ENCODE measurements around the gene RNF19B. TPM values are rescaled to one million over a fixed set of nuclear protein-coding genes. Genes with fewer than 3 reads are reported as not detected.

RNF19B gene
- total and polyA plus RNA-seq, 2 of the 8 experiments (the other 6 are each of a cell fraction or from before 2014, with no cell fraction given) = 9.2 to 11.2 TPM

DNA sequence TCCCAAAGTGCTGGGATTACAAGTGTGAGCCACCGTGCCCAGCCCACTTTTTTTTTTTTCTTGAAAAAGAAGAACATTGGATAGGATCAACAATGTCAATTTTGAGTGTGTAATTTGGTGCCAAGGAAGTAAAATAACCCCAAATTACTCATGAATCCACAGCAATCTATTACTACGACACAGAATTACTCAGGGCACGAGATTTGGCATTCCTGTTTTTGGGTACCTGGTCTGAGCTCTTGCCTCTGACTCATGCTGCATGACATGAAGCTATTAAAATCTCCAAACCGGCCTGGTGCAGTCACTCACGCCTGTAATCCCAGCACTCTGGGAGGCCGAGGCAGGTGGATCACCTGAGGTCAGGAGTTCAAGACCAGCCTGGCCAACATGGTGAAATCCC, 10.4 kb downstream of the RNF19B start:
- Histone ChIP-seq H3K18ac (ENCODE audit: extremely low read depth, low read length) (no peak overlapping the region), H3K79me1 (ENCODE audit: low read depth, low read length) (peaks cover 2% of the 10 kb centered on the region; the same call in 1 of the 2 replicates), H4K20me1 (replicated peaks in 1 of 2; ENCODE audit: control insufficient read depth in 1 of 2, insufficient read depth in 2 of 2, low read length in 2 of 2) (peaks cover 0 to 4% of the 10 kb centered on the region in 2 experiments), H3K27ac (ENCODE audit: low read depth, low read length) (no peak overlapping the region), H3K4ac (replicated peaks; ENCODE audit: insufficient read length, low read depth, low read length) (no peak overlapping the region), H3K9me3 (ENCODE audit: insufficient read depth in 2 of 2, low read depth in 1 of 2, low read length in 1 of 2) (no peaks in the 10 kb centered on the region), H3K27me3 (replicated peaks in 1 of 4; ENCODE audit: control insufficient read depth in 3 of 4, extremely low read depth in 1 of 4, insufficient read depth in 3 of 4, low read length in 3 of 4) (no peaks in the 10 kb centered on the region), H3K23me2 (ENCODE audit: low read depth, low read length) (no peaks in the 10 kb centered on the region), H2AK5ac (ENCODE audit: low read depth, low read length) (no peak overlapping the region), H2AFZ (ENCODE audit: low read length) (no peak overlapping the region), H3K4me2 (ENCODE audit: insufficient read depth in 1 of 2, low read depth in 2 of 2, low read length in 2 of 2) (no peak overlapping the region), H3K14ac (ENCODE audit: insufficient read length) (no peak overlapping the region), H2BK120ac (replicated peaks; ENCODE audit: low read depth, low read length) (no peak overlapping the region), H3K9ac (replicated peaks in 1 of 4; ENCODE audit: extremely low read depth in 1 of 4, low read depth in 3 of 4, low read length in 3 of 4) (no peak overlapping the region), H2BK5ac (ENCODE audit: low read depth, low read length) (no peak overlapping the region), H3K23ac (ENCODE audit: insufficient read length) (no peak overlapping the region), H4K8ac (ENCODE audit: extremely low read depth, insufficient read depth, low read length) (no peak overlapping the region), H3K4me3 (ENCODE audit: extremely low read depth in 1 of 4, insufficient read depth in 2 of 4, low read depth in 3 of 4, low read length in 4 of 4) (no peak overlapping the region), H3K56ac (replicated peaks; ENCODE audit: insufficient read length, low read depth, low read length) (no peak overlapping the region), H2BK12ac (ENCODE audit: low read depth, low read length) (no peak overlapping the region), H4K91ac (replicated peaks; ENCODE audit: insufficient read length, low read length) (no peak overlapping the region), H2BK15ac (ENCODE audit: low read length) (no peak overlapping the region), H3K79me2 (ENCODE audit: control insufficient read depth in 1 of 2, insufficient read depth in 2 of 2, low read length in 2 of 2) (peaks cover 0 to 14% of the 10 kb centered on the region in 2 experiments; a peak in 2 of 4 replicates), H4K5ac (ENCODE audit: insufficient read length, low read depth, low read length) (no peak overlapping the region), H3K36me3 (ENCODE audit: control insufficient read depth in 2 of 4, insufficient read depth in 4 of 4, low read length in 3 of 4) (no peaks in the 10 kb centered on the region), H3K4me1 (replicated peaks in 1 of 4; ENCODE audit: control insufficient read depth in 3 of 4, insufficient read depth in 4 of 4, low read length in 3 of 4) (no peaks in the 10 kb centered on the region; a peak in 1 of 7 replicates), H2BK20ac (ENCODE audit: low read length) (no peak overlapping the region)
- POLR2A ChIA-PET (ENCODE audit: partially characterized antibody) = interaction anchor here (0.6 to 4.2 kb wide), 2 partner anchors 10 to 196 kb away, joined by 3 to 19 read pairs; partner anchors contain the start of gene RNF19B
- no peak for FAIRE-seq
- WGBS, 2 experiments (ENCODE audit: extremely low coverage in 1 of 2, insufficient coverage in 1 of 2, insufficient read length in 1 of 2, insufficient replicate concordance in 2 of 2, low coverage in 1 of 2, low lambda C conversion rate in 2 of 2, missing lambda C conversion rate in 1 of 2) = 93% methylated on average over 5 of the region's 6 CpGs; no CpG with 5 or more reads in 1 of the 2 experiments
- no peak for DNase-seq (ENCODE audit: low read depth in 1 of 2, low spot score in 2 of 2)
- CTCF ChIA-PET (ENCODE audit: partially characterized antibody) = interaction anchor here (0.7 to 1.6 kb wide), 5 partner anchors 11 to 131 kb away, joined by 3 to 6 read pairs (median 3); no protein-coding TSS in a partner anchor
- no peak for TF ChIP-seq BCL11A (IDR thresholded peaks at IDR 0.05; ENCODE audit: low read depth in 2 of 2, low read length in 2 of 2)
- no peak for TF ChIP-seq BACH1 (IDR thresholded peaks at IDR 0.05; ENCODE audit: low read length)
- TF ChIP-seq SIX5 (IDR thresholded peaks at IDR 0.05; ENCODE audit: low read depth, low read length) = no peak
- no peak for TF ChIP-seq PHF8 (conservative IDR thresholded peaks at IDR 0.05; ENCODE audit: low read depth, low read length)
